ENCODE data around the gene HNRNPA0.

The HNRNPA0 gene

DNA sequence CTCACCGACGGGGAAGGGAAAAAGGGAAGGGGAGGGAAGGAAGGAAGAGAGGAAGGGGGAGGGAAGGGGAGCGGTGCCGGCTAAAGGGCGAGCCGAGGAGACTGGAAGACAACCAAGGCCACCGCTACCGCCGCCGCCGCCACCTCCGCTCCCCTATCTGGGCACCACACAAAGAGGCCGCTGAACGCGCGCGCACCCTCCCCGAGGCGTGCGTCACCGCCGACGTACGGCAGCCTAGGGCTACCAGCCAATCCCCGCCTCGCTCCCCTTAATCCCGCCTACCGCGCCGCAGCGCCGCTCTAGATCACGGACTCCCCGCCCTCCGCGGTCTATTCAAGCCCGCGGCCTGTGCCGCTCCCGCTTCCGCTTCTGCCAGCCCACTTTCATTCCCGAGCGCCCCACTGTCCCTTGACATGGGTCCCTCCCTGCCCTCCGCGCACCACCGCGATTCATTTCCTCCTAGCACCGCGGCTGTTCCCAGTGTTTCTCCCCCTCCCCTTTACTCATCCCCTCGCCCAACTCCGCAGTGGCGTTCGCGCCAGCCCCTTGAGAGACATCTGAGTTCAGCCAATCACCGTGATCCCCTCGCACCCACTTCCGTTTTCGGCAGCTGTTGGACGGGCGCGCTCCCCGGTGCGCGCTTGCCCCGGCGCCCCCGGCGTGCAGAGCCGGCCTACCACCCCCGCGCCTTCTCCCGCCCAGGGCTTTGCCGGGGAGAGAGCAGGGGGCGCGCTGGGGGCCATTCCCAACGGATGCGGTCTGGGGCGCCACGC lies at the start of gene HNRNPA0:
Gene HNRNPA0, minus strand, starts transcription at position 176 of the 773 bp plus-strand sequence. CDS start 297 bp downstream, outside the sequence.
- TF ChIP-seq, protein P1, sequence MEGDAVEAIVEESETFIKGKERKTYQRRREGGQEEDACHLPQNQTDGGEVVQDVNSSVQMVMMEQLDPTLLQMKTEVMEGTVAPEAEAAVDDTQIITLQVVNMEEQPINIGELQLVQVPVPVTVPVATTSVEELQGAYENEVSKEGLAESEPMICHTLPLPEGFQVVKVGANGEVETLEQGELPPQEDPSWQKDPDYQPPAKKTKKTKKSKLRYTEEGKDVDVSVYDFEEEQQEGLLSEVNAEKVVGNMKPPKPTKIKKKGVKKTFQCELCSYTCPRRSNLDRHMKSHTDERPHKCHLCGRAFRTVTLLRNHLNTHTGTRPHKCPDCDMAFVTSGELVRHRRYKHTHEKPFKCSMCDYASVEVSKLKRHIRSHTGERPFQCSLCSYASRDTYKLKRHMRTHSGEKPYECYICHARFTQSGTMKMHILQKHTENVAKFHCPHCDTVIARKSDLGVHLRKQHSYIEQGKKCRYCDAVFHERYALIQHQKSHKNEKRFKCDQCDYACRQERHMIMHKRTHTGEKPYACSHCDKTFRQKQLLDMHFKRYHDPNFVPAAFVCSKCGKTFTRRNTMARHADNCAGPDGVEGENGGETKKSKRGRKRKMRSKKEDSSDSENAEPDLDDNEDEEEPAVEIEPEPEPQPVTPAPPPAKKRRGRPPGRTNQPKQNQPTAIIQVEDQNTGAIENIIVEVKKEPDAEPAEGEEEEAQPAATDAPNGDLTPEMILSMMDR (IDR thresholded peaks at IDR 0.05; ENCODE audit: low read depth, low read length) = no peak
- H3K4me3 ChIP-seq (replicated peaks in 1 of 2; ENCODE audit: low read depth in 2 of 2, low read length in 2 of 2) = peak within 1 kb of the TSS; percentile 95 to 97
- peak; percentile 98 for DNase-seq (ENCODE audit: low read depth in 2 of 2)

DNA sequence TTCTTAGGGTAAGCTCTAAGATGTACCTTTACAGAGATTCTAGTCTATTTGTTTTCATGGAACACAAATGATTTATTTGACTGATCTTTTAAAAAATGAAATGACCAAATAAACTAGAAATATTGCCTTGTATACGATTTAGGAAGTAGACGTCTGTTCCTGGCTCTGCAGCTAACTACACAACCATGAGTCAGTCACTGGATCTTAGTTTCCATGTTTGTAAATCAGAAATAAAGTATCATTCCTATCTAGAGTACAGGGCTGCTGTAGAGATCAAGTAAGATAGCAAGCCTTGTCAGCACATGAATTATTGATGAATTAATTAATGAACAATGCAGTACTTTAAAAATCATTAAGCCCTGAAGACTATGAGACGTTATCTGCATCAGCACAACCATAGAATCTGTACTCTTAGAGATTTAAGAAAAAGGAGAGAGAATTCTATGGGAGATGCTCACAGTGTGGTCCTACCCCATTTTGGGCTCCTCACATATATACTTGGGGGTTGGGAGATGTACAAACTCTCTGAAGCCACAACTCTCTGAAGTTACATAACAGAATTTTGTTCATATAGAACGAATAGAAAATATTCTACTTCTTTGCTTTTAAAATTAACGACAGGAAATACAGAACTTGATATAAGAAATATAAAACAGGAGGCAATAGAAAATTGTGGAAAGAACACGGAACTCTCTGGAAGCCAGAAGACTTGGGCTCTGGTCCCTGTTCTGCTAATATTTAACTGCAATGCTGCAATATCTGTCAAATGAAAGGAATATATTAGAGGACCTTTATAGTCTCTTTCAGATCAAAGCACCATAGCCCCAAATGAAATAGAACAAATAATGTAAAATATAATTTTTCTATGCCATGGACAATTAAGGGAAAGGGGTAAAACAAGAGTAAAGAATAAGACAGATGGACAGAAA lies 48.4 kb upstream of the HNRNPA0 start:
- H3K4me3 ChIP-seq (replicated peaks in 1 of 2; ENCODE audit: low read depth in 2 of 2, low read length in 2 of 2) = no peak overlapping the region
- TF ChIP-seq, protein P1 (IDR thresholded peaks at IDR 0.05; ENCODE audit: low read depth, low read length) = no peak
- no peak for DNase-seq (ENCODE audit: low read depth in 2 of 2)

DNA sequence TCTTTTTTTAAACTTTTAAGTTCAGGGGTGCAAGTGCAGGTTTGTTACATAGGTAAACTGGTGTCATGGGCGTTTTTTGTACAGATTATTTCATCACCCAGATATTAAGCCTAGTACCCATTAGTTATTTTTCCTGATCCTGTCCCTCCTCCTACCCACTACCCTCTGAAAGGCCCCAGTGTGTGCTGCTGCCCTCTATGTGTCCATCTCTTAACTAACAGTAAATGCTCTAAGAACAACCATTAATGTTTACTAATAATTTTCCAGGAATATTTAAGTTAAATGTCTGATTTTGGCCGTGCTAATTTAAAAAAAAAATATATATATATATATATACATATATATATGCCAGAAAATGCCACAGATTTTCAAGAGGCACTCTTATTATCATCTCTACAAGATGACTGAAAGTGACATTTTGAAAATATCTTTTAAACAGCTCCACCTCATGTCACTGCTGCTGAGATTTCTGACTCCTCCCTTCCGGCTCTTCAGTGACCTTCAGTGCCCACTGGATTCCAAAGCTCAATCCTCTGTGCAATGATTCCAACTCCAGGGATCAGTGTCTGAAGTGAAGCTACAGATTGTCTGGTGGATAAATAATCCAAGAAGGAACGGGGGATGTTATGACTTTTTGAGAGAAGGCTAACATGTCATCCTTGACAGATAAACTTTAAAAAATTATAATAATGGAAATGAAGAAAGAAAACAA lies 46.7 kb upstream of the HNRNPA0 start:
- no peak for DNase-seq (ENCODE audit: low read depth in 2 of 2)
- no peak overlapping the region for H3K4me3 ChIP-seq (replicated peaks in 1 of 2; ENCODE audit: low read depth in 2 of 2, low read length in 2 of 2)
- TF ChIP-seq, protein P1 (IDR thresholded peaks at IDR 0.05; ENCODE audit: low read depth, low read length) = no peak

DNA sequence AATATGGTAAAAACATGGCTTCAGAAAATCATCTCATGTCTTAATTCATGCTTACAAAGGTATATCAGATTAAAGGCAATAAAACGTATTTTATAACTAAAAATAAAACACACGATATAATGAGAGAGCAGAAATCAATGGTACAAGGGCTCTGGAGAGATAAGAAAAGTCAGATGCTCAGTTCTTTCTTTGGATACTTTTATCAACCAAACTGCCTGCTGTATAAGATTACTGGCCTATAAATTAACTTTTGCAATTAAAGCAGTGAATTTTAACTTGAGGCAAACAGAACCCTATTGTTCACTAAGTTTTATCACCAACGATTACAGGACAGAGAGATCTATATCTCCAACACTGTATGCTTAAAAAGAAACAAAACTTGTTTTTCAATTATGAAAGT lies 42.1 kb upstream of the HNRNPA0 start:
- no peak for DNase-seq (ENCODE audit: low read depth in 2 of 2)
- TF ChIP-seq, protein P1 (IDR thresholded peaks at IDR 0.05; ENCODE audit: low read depth, low read length) = no peak
- H3K4me3 ChIP-seq (replicated peaks in 1 of 2; ENCODE audit: low read depth in 2 of 2, low read length in 2 of 2) = no peak overlapping the region

DNA sequence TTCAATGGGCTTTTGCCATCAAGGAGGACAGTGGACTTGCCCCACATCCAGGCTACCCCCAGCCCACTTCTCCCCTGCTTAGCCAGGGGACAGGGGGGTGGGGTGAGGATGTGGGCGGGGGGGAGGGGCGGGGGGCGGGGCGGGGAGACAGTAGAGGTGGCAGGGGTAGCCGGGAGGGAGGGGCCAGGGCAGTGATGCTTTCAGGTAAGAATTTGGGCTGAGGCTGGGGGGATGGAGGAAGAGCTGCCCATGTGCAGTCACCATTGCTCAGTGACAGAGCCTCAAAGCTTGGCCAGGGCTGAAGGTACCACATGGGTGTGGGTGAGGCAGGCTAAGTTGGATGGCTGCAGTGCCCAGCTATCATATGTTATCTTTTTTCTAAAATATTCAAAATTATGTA lies 40.7 kb upstream of the HNRNPA0 start:
- TF ChIP-seq, protein P1 (IDR thresholded peaks at IDR 0.05; ENCODE audit: low read depth, low read length) = no peak
- no peak overlapping the region for H3K4me3 ChIP-seq (replicated peaks in 1 of 2; ENCODE audit: low read depth in 2 of 2, low read length in 2 of 2)

DNA sequence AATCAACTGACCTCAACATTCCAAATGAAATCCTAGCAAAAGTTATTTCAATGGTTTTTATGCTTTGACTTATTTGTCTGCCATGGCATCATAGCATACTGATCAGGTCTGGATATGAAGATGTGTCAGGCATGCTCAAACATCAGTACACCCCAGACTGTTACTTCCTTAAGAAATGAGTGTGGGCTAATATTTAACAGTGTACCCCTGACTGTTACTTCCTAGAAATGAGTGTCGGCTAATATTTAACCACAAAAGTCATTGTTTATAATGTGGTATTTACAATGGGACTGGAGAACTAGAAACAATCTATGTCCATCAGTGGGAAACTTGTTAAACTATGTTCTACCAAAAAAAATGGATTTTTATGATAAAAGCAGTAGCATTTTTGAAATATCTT lies 38.1 kb upstream of the HNRNPA0 start:
- H3K4me3 ChIP-seq (replicated peaks in 1 of 2; ENCODE audit: low read depth in 2 of 2, low read length in 2 of 2) = no peak overlapping the region
- TF ChIP-seq, protein P1 (IDR thresholded peaks at IDR 0.05; ENCODE audit: low read depth, low read length) = no peak
- no peak for DNase-seq (ENCODE audit: low read depth in 2 of 2)

More for the DNA sequence above, 40.7 kb upstream of the HNRNPA0 start:
- no peak for DNase-seq (ENCODE audit: low read depth in 2 of 2)
